ENCODE measurements around the gene HAX1.

HAX1 gene

DNA sequence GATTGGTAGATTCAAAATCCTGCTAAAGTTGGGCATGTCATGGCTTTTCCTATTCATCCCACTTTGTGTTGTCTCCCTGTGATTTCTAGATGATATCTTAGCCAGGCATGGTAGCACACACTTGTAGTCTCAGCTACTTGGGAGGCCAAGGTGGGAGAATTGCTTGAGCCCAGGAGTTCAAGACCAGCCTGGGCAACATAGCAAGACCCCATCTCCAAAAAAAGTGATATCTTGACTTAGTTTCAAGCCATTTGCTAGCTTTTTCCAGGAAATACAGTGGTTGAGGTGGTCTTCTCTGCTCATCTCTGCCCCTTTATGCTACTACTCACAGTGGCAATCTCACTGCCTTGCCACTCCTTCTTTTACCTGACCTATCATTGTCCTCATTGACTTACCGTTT is 12.3 kb upstream of the HAX1 start (continued):
- TF ChIP-seq, protein P1, sequence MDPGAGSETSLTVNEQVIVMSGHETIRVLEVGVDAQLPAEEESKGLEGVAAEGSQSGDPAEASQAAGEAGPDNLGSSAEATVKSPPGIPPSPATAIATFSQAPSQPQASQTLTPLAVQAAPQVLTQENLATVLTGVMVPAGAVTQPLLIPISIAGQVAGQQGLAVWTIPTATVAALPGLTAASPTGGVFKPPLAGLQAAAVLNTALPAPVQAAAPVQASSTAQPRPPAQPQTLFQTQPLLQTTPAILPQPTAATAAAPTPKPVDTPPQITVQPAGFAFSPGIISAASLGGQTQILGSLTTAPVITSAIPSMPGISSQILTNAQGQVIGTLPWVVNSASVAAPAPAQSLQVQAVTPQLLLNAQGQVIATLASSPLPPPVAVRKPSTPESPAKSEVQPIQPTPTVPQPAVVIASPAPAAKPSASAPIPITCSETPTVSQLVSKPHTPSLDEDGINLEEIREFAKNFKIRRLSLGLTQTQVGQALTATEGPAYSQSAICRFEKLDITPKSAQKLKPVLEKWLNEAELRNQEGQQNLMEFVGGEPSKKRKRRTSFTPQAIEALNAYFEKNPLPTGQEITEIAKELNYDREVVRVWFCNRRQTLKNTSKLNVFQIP (CRISPR knock-in tag; IDR thresholded peaks at IDR 0.05; ENCODE audit: borderline replicate concordance, low read depth), result no peak
- no peak for TF ChIP-seq CREB5 (CRISPR knock-in tag; IDR thresholded peaks at IDR 0.05; ENCODE audit: low read depth)

DNA sequence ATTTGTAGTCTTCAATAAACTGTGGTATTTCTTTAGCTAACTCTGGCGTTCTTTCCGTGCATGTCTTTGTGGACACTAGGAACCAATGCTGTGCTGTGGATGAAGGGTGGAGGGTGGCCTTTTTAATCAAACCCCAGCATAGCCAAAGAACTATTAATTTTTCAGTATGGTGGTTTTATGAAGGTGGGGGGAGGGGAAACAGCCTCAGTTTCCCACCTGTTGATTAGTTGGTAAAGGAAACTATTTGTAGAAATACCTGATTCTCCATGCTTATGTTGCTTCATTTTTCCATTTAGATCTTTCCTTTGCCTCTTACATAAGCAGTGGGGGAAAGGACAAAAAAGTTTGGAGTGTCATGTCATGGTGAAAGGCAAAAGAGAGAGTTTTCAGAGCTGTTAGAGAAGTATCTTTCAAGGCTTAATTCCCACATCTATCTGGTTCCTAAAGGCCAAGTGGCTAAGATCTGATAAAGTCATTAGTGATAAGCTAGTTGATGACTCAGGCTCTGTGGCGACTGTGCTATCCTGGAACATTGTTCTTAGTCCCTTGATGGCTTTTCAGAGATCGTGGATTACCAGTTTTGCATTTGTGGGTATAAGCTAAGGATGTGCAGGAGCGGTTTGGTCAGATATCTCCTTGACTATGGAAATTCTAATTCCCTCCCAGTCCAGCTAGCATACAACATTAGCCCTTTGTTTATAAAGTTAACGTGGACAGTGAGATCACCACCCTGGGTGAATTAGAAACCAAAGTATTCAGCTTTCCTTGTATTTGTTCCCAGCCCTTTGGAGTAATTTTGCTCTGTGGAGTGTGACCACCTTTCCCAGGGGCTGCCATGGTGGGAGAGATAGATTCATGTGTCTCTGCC is 8.7 kb upstream of the HAX1 start:
- TF ChIP-seq CREB5 (CRISPR knock-in tag; IDR thresholded peaks at IDR 0.05; ENCODE audit: low read depth), result no peak
- no peak for TF ChIP-seq OSR1 (CRISPR knock-in tag; IDR thresholded peaks at IDR 0.05)
- TF ChIP-seq ZFP3 (CRISPR knock-in tag; IDR thresholded peaks at IDR 0.05), result no peak
- ATAC-seq, result no peak; the same call in 1 of the 3 replicates

GRCh38 chr1:154264454-154264853 is 8.0 kb upstream of the HAX1 start:
- ATAC-seq, result no peak
- TF ChIP-seq GLIS3 (CRISPR knock-in tag; IDR thresholded peaks at IDR 0.05), result no peak
- no peak for TF ChIP-seq ZNF565 (CRISPR knock-in tag; conservative IDR thresholded peaks at IDR 0.05; ENCODE audit: low read depth)
- no peak for TF ChIP-seq ISL1 (CRISPR knock-in tag; IDR thresholded peaks at IDR 0.05)
- TF ChIP-seq RARB (CRISPR knock-in tag; IDR thresholded peaks at IDR 0.05), result no peak
- no peak for TF ChIP-seq CSDC2 (CRISPR knock-in tag; IDR thresholded peaks at IDR 0.05)
- TF ChIP-seq SNAI2 (CRISPR knock-in tag; IDR thresholded peaks at IDR 0.05), result no peak
- TF ChIP-seq, protein P2, sequence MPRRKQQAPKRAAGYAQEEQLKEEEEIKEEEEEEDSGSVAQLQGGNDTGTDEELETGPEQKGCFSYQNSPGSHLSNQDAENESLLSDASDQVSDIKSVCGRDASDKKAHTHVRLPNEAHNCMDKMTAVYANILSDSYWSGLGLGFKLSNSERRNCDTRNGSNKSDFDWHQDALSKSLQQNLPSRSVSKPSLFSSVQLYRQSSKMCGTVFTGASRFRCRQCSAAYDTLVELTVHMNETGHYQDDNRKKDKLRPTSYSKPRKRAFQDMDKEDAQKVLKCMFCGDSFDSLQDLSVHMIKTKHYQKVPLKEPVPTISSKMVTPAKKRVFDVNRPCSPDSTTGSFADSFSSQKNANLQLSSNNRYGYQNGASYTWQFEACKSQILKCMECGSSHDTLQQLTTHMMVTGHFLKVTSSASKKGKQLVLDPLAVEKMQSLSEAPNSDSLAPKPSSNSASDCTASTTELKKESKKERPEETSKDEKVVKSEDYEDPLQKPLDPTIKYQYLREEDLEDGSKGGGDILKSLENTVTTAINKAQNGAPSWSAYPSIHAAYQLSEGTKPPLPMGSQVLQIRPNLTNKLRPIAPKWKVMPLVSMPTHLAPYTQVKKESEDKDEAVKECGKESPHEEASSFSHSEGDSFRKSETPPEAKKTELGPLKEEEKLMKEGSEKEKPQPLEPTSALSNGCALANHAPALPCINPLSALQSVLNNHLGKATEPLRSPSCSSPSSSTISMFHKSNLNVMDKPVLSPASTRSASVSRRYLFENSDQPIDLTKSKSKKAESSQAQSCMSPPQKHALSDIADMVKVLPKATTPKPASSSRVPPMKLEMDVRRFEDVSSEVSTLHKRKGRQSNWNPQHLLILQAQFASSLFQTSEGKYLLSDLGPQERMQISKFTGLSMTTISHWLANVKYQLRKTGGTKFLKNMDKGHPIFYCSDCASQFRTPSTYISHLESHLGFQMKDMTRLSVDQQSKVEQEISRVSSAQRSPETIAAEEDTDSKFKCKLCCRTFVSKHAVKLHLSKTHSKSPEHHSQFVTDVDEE (CRISPR knock-in tag; IDR thresholded peaks at IDR 0.05), result no peak
- TF ChIP-seq, protein P3, sequence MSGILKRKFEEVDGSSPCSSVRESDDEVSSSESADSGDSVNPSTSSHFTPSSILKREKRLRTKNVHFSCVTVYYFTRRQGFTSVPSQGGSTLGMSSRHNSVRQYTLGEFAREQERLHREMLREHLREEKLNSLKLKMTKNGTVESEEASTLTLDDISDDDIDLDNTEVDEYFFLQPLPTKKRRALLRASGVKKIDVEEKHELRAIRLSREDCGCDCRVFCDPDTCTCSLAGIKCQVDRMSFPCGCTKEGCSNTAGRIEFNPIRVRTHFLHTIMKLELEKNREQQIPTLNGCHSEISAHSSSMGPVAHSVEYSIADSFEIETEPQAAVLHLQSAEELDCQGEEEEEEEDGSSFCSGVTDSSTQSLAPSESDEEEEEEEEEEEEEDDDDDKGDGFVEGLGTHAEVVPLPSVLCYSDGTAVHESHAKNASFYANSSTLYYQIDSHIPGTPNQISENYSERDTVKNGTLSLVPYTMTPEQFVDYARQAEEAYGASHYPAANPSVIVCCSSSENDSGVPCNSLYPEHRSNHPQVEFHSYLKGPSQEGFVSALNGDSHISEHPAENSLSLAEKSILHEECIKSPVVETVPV (CRISPR knock-in tag; IDR thresholded peaks at IDR 0.05), result no peak
- no peak for TF ChIP-seq ARNTL (CRISPR knock-in tag; IDR thresholded peaks at IDR 0.05; ENCODE audit: borderline replicate concordance, low read depth)
- no peak for TF ChIP-seq PPARA (CRISPR knock-in tag; IDR thresholded peaks at IDR 0.05; ENCODE audit: borderline replicate concordance)
- no peak for TF ChIP-seq ESRRG (CRISPR knock-in tag; IDR thresholded peaks at IDR 0.05)
- no peak for TF ChIP-seq OSR1 (CRISPR knock-in tag; IDR thresholded peaks at IDR 0.05)
- TF ChIP-seq, protein P4, sequence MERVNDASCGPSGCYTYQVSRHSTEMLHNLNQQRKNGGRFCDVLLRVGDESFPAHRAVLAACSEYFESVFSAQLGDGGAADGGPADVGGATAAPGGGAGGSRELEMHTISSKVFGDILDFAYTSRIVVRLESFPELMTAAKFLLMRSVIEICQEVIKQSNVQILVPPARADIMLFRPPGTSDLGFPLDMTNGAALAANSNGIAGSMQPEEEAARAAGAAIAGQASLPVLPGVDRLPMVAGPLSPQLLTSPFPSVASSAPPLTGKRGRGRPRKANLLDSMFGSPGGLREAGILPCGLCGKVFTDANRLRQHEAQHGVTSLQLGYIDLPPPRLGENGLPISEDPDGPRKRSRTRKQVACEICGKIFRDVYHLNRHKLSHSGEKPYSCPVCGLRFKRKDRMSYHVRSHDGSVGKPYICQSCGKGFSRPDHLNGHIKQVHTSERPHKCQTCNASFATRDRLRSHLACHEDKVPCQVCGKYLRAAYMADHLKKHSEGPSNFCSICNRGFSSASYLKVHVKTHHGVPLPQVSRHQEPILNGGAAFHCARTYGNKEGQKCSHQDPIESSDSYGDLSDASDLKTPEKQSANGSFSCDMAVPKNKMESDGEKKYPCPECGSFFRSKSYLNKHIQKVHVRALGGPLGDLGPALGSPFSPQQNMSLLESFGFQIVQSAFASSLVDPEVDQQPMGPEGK (CRISPR knock-in tag; IDR thresholded peaks at IDR 0.05; ENCODE audit: borderline replicate concordance), result no peak
- no peak for TF ChIP-seq ZFP30 (CRISPR knock-in tag; IDR thresholded peaks at IDR 0.05)
- no peak for TF ChIP-seq ZNF8 (CRISPR knock-in tag; IDR thresholded peaks at IDR 0.05)
- TF ChIP-seq BACH2 (CRISPR knock-in tag; IDR thresholded peaks at IDR 0.05; ENCODE audit: borderline replicate concordance), result no peak
- TF ChIP-seq ZNF70 (CRISPR knock-in tag; IDR thresholded peaks at IDR 0.05), result no peak
- no peak for TF ChIP-seq ZFP3 (CRISPR knock-in tag; IDR thresholded peaks at IDR 0.05)

Measured in SK-N-SH treated with all-trans-retinoic acid at 6 μM for 48 hours (cell line).